Measurements from ENCODE around the gene TECTA.

- TF ChIP-seq POLR2A (IDR thresholded peaks at IDR 0.05) (no peak), CTCF (IDR thresholded peaks at IDR 0.05) (no peak)
Observed at GRCh38 chr11:121099885-121100284, 1.2 kb upstream of the TECTA start.
